ENCODE measurements around the gene FBXO48.
"Not testable (repeated sequence)": the region's sequence is repeated elsewhere in the genome, so short reads cannot be mapped to it uniquely, and the experiment has no call there.

Gene FBXO48

GRCh38 chr2:68471385-68471784, 4.3 kb upstream of the FBXO48 start:
- DNase-seq: no peak

GRCh38 chr2:68469935-68470334, 2.8 kb upstream of the FBXO48 start:
- DNase-seq: peak in 2 of 4 experiments; percentile 15 to 21

- no peak for DNase-seq
Observed at GRCh38 chr2:68468801-68469200, 1.7 kb upstream of the FBXO48 start.

DNA sequence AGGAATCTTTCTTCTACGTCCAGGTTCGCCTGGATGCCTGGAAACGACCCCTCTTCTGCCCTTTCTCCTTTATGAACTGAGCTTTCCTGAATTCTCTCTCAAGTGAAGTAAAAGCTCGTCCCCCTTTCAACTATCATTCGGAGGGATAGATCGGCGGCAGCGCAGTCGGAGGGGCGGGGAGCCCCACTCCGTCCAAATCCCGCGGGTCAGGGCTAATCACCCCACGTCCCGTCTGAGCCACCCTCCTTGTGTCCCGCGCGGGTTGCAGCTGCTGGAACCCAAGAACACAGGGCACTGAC, 367 bp downstream of the FBXO48 start:
- DNase-seq: no peak

DNA sequence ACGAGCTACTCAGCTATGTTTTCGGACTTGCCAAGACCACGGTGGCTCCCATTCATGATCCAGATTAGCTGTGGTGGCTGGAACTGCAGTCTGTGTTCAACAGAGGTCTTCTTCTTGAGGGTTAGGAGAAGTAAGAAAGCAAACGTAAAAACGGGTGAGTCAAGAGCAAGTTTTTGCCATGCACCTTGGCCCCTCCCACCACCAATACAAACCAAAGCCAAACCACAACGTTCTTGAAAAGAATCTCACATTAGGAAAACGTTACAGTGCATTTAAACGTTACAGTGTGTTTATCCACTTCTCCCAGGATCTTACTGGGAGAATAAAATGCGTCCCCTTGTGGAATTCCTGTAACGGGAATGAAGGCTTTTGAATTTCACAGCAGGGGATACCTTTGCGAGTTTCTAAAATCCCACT, 725 bp downstream of the FBXO48 start:
- peak; percentile 36 to 63 (median 50) for DNase-seq

DNA sequence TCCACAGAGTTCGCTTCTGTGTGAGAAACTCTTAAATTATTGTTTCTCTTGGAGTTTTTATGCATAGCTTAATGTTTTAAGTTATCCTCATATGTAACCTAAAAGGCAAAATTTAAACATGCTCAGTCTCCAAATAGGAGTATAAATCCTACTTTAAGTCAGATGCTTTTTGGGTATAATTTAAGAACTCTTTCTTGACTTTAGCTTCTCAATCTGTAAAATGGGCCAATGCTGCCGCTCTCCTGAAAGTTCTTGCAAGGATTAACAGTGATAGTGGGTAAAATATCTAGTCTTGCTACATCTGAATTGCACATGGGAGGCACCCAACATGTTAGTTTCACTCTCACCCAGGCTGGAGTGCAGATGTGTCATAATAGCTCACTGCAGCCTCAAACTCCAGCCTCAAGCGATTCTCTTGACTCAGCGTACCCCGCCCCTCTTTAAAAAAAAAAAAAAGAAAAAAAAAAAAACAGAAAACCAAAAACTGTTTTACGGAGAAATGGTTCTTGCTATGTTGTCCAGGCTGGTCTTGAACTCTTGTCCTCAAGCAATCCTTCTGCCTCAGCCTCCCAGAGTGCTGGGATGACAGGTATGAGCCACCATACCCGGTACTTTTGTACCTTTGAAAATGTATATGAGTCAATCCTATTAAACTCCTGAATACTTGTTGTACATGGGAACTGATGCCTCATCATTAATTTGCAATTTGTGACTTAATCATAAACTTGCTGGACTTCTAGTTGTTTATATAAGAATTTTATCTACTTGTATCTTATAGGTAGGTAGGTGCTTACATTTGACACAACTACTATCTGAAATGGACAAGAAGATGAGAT, 1.8 kb downstream of the FBXO48 start:
- peak in 1 of 4 experiments; percentile 13 for DNase-seq

DNA sequence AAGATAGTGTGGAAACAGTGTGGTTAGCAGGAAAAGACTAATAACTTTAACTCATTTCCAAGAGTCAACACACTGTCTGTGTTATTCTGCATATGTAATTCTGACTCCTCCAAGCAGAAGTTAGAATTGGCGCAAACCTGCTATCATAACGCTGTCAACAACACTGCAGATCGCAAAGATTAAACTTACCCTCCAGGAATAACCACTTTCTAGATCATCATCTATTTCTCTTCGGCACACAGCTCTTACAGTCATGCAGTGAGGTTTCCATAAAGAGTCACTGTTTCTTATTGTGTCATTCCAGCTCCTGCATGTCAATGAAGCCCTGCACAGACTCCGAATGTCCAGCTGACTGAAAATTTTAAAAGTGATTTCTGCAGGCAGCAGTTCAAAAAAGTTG, 2.4 kb downstream of the FBXO48 start:
- DNase-seq: no peak

DNA sequence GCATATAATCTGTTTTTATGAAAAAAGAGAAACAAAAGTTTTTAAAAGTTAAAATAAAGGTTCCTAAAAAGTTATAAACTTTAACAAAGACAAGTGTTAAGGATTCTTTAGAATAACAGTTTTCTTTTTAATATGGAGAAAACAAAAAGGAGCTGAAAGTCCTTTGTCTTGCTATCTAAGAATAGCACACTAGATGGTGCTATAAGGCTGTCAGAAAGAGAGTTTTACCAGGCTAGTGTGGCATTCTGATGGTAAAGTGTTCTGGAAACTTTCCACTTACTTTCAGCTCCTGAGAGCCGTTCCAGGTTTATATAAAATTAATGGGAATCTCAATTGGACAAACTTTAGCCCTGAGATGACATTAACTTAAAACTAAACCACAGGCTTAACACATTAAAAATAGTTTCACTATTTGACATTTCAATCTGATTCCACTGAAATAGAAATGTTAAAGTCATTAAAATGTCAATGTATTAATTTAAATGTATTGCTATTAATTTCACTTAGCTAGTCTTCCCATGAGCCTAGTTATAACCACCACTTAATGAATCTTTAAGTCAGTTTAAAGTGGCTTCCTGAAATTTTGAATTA, 3.7 kb downstream of the FBXO48 start:
- DNase-seq: peak; percentile 44 to 77 (median 70)

GRCh38 chr2:68458981-68459380, 8.1 kb downstream of the FBXO48 start:
- no peak for DNase-seq

GRCh38 chr2:68456198-68456597, 10.9 kb downstream of the FBXO48 start:
- no peak for DNase-seq

DNA sequence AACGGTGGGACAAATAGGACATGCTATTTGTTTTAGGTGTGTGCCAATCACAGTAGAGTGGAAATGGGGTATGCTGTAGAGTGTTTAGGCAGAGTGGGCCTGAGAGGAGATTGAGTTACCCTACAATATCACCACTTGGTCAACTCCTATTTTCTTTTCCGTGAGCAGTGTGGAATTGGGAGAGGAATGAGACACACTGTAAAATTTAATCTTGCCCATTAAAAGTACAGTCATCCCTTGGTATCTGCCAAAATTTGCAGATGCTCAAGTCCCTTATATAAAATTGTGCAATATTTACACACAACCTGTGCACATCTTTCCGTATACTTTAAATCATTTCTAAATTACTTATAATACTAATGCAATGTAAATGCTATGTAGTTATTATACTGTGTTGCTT, 12.4 kb downstream of the FBXO48 start:
- DNase-seq: no peak

DNA sequence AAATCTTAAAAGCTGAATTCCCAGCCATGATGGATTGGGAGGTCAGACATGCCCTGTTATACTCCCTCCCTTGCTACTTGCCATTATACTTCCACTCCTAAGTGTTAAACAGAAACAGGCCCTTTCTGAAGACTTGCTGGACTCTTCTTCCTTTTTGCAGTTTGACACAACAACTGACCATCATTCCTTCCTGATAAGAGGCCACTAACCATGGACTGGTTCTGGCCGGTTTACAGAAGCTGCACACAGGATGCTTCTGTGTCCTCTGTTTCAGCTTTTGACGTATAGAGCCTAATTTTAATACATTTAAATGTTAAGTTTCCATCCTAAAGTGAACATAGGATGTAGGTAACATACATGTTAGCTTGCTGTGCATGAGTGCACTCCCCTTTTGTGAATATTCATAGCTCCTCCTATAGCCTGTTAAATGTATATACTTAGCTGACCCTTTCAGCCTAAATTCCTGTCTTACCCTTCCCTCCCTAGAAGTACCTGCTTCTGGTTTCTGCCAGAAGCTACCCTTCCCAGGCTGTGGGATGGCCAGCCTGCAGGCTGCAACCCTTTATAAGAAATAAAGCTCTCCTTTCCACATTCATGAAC, 13.2 kb downstream of the FBXO48 start:
- no peak for DNase-seq

GRCh38 chr2:68452158-68452900, 14.8 kb downstream of the FBXO48 start:
- DNase-seq: no peak

DNA sequence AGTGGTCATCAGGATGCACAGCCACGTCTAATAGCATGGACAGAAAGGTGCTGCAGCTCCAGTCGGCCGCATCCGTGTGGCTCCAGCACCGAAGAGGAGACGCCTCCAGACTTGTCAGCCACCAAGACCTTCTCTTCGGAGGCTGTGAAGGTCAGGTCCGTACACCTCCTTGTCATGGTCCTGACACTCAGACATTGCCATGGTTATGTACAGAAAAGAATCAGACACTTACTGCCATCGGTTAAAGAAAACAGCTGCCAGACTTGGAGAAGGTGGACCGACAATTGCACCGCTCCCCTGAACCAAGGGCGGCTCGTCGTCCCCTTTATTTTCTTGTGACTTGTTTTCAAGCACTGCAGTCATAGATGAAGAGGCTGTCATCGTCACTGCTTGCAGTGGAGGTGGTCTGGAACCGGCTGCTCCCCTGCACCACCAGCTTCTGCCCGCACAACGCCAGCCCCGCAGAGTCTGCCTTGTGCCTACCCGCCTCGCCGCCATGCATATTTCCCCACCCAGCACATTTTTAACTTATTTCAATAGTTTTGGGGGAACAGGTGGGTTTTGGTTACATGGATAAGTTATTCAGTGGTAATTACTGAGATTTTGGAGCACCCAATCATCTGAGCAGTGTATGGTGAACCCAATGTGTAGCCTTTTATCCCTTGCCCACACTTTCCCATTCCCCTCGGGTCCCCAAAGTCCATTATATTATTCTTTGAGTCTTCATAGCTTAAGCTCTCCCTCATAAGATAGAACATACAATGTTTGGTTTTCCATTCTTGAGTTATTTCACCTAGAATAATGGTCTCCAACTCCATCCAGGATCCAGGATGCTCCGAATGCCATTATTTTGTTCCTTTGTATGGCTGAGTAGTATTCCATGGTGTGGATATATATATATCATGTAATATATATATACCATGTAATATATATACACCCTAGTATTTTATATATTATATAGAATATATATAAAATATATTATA, 18.1 kb downstream of the FBXO48 start:
- DNase-seq: no peak

GRCh38 chr2:68447118-68447517, 20.0 kb downstream of the FBXO48 start:
- no peak for DNase-seq

DNA sequence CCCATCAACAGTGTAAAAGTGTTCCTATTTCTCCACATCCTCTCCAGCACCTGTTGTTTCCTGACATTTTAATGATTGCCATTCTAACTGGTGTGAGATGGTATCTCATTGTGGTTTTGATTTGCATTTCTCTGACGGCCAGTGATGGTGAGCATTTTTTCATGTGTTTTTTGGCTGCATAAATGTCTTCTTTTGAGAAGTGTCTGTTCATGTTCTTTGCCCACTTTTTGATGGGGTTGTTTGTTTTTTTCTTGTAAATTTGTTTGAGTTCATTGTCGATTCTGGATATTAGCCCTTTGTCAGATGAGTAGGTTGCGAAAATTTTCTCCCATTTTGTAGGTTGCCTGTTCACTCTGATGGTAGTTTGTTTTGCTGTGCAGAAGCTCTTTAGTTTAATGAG, 20.7 kb downstream of the FBXO48 start:
- DNase-seq: not testable (repeated sequence)

DNA sequence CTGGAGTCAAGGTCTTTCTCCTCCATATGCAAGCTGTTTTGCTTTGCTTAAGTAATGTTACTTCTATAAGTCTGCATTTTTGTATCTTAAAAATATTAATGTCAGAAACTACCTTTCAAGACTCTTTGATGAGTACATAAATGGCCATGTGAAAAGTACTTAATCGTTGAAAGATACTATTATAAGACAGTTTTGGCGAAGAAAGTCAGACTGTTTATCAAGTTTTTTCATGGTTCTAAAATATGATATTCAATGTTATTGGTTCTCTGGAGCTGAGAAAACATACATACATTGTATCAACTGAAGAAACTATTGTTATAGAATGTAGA, 25.1 kb downstream of the FBXO48 start:
- no peak for DNase-seq

GRCh38 chr2:68441179-68441993, 25.7 kb downstream of the FBXO48 start:
- peak; percentile 93 to 99 (median 97) for DNase-seq

DNA sequence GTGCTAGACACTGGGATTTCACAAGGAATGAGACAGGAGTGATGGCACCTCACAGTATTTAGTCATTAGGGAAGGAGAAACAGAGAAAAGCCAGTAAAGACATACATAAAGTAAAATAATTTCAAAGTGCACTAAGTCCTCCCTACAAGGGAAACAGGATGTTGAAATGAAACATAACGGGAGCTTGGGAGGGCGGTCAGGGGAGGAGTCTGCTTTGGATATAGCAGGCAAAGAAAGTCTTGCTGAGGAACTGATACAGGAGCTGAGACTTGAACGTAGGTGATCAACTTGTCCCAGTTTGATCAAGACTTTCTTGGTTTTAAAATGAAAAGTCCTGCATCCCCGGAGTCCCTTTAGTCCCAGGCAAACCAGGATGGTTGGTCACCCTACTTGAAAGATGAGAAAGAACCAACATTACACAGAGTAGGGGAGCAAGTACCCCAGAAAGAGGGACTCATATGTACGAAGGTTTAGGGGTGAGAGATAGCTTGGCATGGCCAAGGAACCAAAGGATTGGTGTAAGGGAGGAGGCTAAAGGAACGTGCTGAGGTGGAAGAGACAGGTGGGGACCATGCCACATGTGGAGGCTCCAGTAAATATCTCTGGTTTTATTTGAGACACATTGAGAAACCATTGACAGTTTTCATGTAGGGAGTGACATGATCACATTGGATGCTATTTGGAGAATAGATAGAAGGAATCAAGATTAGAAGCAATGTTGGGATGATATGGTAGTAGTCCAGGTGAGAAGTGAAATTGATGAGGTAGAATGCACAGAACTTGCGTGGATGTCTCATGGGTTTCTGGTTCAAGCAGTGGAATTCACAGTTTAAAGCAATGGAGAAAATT, 28.4 kb downstream of the FBXO48 start:
- DNase-seq: peak; percentile 63 to 81 (median 74)

DNA sequence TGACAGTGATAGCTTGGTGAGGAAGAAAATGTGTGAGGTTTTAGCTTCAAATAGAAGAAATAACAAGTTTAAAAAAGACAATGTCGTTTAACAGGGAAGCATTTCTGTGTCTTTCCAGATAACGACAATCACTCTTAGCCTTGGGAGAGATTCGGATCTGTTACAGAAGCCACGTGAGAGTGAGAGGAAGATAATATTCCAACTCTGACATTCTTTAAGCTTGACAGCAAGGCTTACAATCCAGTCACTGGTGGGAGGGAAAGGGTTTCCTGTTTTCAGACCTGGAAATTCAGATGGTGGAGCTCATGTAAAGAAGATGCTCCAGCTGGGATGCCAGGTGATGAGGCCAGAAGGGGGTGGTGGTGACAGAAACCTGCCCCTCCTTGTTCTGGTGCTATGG, 30.8 kb downstream of the FBXO48 start:
- no peak for DNase-seq

All from suppressor macrophage (primary cell).